AG09309 (cell line): ENCODE data around the gene SPNS1.
"Not testable (repeated sequence)": the region's sequence is repeated elsewhere in the genome, so short reads cannot be mapped to it uniquely, and the experiment has no call there.

ENCODE experiments used
- DNase-seq: peaks from one replicate; pipeline ENCODE4 v3.0.0-alpha.2; 2010; ENCODE audit warnings: low read depth
- H3K4me3 ChIP-seq: 2 replicates; pipeline ENCODE4 v1.5.1; 2011; ENCODE audit warnings: mild to moderate bottlenecking, low read depth, low read length, moderate library complexity; ENCODE audit not compliant: control insufficient read depth
- TF ChIP-seq, protein P1 (sequence below): IDR thresholded peaks from 2 replicates; pipeline ENCODE4 v1.5.1; 2011; ENCODE audit warnings: mild to moderate bottlenecking, low read depth, low read length, inconsistent platforms; ENCODE audit not compliant: insufficient read depth, control insufficient read depth; ENCODE audit errors: missing control alignments

The SPNS1 gene

DNA sequence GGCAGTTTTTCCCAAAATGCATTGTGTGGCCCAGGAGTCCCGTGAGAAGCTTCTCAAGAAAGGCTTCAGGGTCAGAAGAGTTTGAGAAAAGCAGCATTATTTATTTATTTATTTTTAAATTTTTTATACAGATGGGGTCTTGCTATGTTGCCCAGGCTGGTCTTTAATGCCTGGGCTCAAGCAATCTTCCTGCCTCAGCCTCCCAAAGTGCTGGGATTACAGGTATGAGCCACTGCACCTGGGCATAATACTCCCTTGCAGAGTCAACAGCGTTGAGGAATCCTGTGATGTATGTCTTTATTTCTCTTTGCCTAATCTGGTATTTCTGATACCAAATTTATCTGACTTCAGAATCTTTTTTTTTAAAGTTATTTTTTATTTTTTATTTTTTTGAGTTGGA is 25.4 kb downstream of the SPNS1 start:
- no peak overlapping the region for H3K4me3 ChIP-seq
- TF ChIP-seq, protein P1, sequence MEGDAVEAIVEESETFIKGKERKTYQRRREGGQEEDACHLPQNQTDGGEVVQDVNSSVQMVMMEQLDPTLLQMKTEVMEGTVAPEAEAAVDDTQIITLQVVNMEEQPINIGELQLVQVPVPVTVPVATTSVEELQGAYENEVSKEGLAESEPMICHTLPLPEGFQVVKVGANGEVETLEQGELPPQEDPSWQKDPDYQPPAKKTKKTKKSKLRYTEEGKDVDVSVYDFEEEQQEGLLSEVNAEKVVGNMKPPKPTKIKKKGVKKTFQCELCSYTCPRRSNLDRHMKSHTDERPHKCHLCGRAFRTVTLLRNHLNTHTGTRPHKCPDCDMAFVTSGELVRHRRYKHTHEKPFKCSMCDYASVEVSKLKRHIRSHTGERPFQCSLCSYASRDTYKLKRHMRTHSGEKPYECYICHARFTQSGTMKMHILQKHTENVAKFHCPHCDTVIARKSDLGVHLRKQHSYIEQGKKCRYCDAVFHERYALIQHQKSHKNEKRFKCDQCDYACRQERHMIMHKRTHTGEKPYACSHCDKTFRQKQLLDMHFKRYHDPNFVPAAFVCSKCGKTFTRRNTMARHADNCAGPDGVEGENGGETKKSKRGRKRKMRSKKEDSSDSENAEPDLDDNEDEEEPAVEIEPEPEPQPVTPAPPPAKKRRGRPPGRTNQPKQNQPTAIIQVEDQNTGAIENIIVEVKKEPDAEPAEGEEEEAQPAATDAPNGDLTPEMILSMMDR, result no peak
- DNase-seq, result no peak

DNA sequence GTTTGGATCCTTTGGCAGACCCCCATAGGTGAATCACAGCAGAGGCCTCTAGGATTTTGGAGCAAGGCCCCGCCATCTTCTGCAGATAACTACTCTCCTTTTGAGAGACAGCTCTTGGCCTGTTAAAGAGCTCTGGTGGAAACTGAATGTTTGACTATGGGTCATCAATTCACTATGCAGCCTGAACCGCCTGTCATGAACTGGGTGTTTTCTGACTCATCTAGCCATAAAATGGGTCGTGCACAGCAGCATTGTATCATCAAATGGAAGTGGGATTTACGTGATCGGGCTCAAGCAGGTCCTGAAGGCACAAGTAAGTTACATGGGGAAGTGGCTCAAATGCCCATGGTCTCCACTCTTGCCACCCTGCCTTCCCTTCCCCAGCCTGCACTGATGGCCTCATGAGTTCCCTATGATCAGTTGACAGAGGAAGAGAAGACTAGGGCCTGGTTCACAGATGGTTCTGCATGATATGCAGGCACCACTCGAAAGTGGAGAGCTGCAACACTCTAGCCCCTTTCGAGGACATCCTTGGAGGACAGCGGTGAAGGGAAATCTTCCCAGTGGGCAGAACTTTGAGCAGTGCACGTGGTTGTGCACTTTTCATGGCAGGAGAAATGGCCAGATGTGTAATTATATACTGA is 30.0 kb downstream of the SPNS1 start:
- H3K4me3 ChIP-seq, DNase-seq: not testable (repeated sequence)

DNA sequence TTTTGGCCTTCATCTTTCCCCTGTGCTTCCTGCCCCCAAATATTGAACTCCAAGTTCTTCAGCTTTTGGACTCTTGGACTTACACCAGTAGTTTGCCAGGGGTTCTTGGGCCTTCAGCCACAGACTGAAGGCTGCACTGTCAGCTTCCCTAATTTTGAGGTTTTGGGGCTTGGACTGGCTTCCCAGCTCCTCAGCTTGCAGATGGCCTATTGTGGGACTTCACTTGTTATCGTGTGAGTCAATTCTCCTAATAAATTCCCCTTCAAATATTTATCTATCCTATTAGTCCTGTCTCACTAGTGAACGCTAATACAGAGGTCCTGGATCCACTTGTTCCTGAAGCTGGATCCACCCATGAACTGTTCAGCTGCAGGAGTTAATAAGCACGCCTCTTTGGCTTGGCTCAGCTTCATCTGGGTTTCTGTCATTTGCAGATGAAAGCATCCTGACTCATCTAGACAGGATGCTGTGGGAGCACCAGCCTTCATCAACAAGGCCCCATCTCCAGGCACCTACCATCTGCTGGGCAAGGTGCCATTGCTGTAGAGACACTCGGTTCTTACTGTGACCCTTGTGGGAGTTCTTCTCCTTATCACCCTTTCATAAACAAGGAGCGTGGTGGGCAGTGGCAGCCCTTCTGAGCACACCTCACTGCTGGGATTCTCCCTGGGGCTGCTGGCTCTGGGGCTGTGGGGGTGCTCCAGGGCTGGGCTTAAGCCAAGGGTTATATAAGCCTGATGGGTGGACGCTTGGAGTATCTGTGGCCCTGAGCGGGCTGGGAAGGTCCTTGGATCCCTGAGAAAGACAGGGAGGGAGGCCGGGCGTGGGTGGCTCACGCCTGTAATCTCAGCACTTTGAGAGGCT is 33.4 kb downstream of the SPNS1 start:
- DNase-seq, result no peak

GRCh38 chr16:29009050-29009837 is 34.7 kb downstream of the SPNS1 start:
- DNase-seq, result no peak
- TF ChIP-seq, protein P1, result no peak
- no peak overlapping the region for H3K4me3 ChIP-seq

More for the DNA sequence above, 33.4 kb downstream of the SPNS1 start:
- no peak overlapping the region for H3K4me3 ChIP-seq
- TF ChIP-seq, protein P1, result no peak

GRCh38 chr16:29009838-29010166 is 35.2 kb downstream of the SPNS1 start:
- TF ChIP-seq, protein P1, result no peak
- no peak overlapping the region for H3K4me3 ChIP-seq
- DNase-seq, result no peak

- H3K4me3 ChIP-seq, result no peak overlapping the region
- DNase-seq, result no peak
- TF ChIP-seq, protein P1, result no peak
Measured at GRCh38 chr16:29011112-29011511, 36.5 kb downstream of the SPNS1 start.
